Right cardiac atrium (tissue), 5 donors: ENCODE measurements around the gene FRMPD2. TPM values are rescaled to one million over a fixed set of nuclear protein-coding genes. Genes with fewer than 3 reads are reported as not detected.

Experiments used
- ATAC-seq, 2 donors: fragments of 200-7000 bp; cut with Tn5 transposase; one replicate each; pipeline versions ENCODE4 v1.8.0 to v1.9.1; 2020; ENCODE audit warnings: moderate library complexity in 2 of 2, mild to moderate bottlenecking in 1 of 2
- DNase-seq, 3 donors: peaks; one replicate each; pipeline ENCODE4 v3.0.0-alpha.2; 2020
- H3K27ac ChIP-seq: one replicate; pipeline ENCODE4 v1.5.1; 2013; ENCODE audit warnings: mild to moderate bottlenecking, low read length, control low read depth, moderate library complexity
- H3K27me3 ChIP-seq: one replicate; pipeline ENCODE4 v1.6.1; 2013; ENCODE audit not compliant: control insufficient read depth, insufficient read depth
- H3K4me1 ChIP-seq: one replicate; pipeline ENCODE4 v1.6.1; 2013; ENCODE audit warnings: low read length; ENCODE audit not compliant: control insufficient read depth, insufficient read depth
- H3K4me3 ChIP-seq: one replicate; pipeline ENCODE4 v1.5.1; 2013; ENCODE audit warnings: low read length, control low read depth
- H3K9me3 ChIP-seq: one replicate; pipeline ENCODE4 v1.6.1; 2013; ENCODE audit warnings: low read length; ENCODE audit not compliant: control insufficient read depth
- WGBS: extraction: QIAGEN DNeasy Blood & Tissue Kit; methylation state at CpG from one replicate; pipeline ENCODE4 v1.1.7; 2013; 5-methylcytosine and 5-hydroxymethylcytosine counted together
- intact Hi-C, 4 donors: fragments of 100-400 bp; cut with DNase I; formaldehyde crosslinking; loops; one replicate each; pipeline versions ENCODE4 v1.11.0 to v1.14.0; 2022 to 2023
- polyA plus RNA-seq: library from polyadenylated mRNA; stranded (reverse); fragments of 200-250 nt; gene quantifications from one replicate; pipeline ENCODE4 v1.2.3, GENCODE V29; 2013
- total RNA-seq, 4 donors: library from RNA; stranded (reverse); fragmentation: NEBNext Ultra II Directional; extraction: Animal tissue kit (Norgen Biotek cat#: 25700); gene quantifications; one replicate each; pipeline ENCODE4 v1.2.1, GENCODE V29; 2021
- donor health status: healthy with polysubstance abuse.
- donor health status: DM: no; HTN: yes; CAD: no.
- donor health status: DM: no; HTN: no; CAD: no.
- donor health status: DM: no; HTN: yes; CAD: no; lungs with severe emphysema.
- donor health status: DM: yes; HTN: yes; CAD: no.

Gene FRMPD2
- total and polyA plus RNA-seq, 5 donors, result 1.3 to 6.5 (median 4.3) TPM

GRCh38 chr10:48214716-48215485 lies 59.6 kb downstream of the FRMPD2 start:
- 82% methylated on average over 6 of the region's 6 CpGs for WGBS
- H3K27me3 ChIP-seq, result no peaks in the 10 kb centered on the region
- H3K4me3 ChIP-seq, result no peak overlapping the region
- ATAC-seq (no peak), DNase-seq (no peak)
- H3K9me3 ChIP-seq, result no peaks in the 10 kb centered on the region
- H3K4me1 ChIP-seq, result no peaks in the 10 kb centered on the region
- intact Hi-C loops, result no loop called here
- no peak overlapping the region for H3K27ac ChIP-seq

GRCh38 chr10:48213047-48213446 lies 61.4 kb downstream of the FRMPD2 start:
- no peak for DNase-seq
- Histone ChIP-seq H3K9me3 (no peaks in the 10 kb centered on the region), H3K4me1 (no peaks in the 10 kb centered on the region), H3K27me3 (no peaks in the 10 kb centered on the region), H3K27ac (no peak overlapping the region), H3K4me3 (no peak overlapping the region)
- no peak for ATAC-seq
- intact Hi-C loops, result no loop called here
- WGBS, result 42% methylated on average over 1 of the region's 1 CpG

GRCh38 chr10:48211777-48212176 lies 62.7 kb downstream of the FRMPD2 start:
- Histone ChIP-seq H3K27ac (no peak overlapping the region), H3K4me3 (no peak overlapping the region), H3K27me3 (no peaks in the 10 kb centered on the region), H3K4me1 (no peaks in the 10 kb centered on the region), H3K9me3 (no peaks in the 10 kb centered on the region)
- intact Hi-C loops, result no loop called here
- ATAC-seq, result no peak
- DNase-seq, result no peak
- 89% methylated on average over 7 of the region's 7 CpGs for WGBS

- ATAC-seq (no peak), DNase-seq (no peak)
- H3K4me3 ChIP-seq, result no peak overlapping the region
- no peaks in the 10 kb centered on the region for H3K4me1 ChIP-seq
- 91% methylated on average over 5 of the region's 5 CpGs for WGBS
- no peaks in the 10 kb centered on the region for H3K27me3 ChIP-seq
- H3K9me3 ChIP-seq, result no peaks in the 10 kb centered on the region
- no peak overlapping the region for H3K27ac ChIP-seq
- intact Hi-C loops, result no loop called here
Observed at GRCh38 chr10:48210966-48211365, 63.5 kb downstream of the FRMPD2 start.

GRCh38 chr10:48210391-48210790 lies 64.1 kb downstream of the FRMPD2 start:
- no peaks in the 10 kb centered on the region for H3K4me1 ChIP-seq
- intact Hi-C loops, result no loop called here
- WGBS, result 88% methylated on average over 9 of the region's 9 CpGs
- no peak overlapping the region for H3K27ac ChIP-seq
- no peak for ATAC-seq
- no peak overlapping the region for H3K4me3 ChIP-seq
- no peak for DNase-seq
- H3K9me3 ChIP-seq, result no peaks in the 10 kb centered on the region
- no peaks in the 10 kb centered on the region for H3K27me3 ChIP-seq

- ATAC-seq, result no peak
Observed at GRCh38 chr10:48209241-48209640, 65.3 kb downstream of the FRMPD2 start.

GRCh38 chr10:48207853-48208252 lies 66.6 kb downstream of the FRMPD2 start:
- H3K9me3 ChIP-seq, result no peaks in the 10 kb centered on the region
- no peaks in the 10 kb centered on the region for H3K27me3 ChIP-seq
- H3K27ac ChIP-seq, result no peak overlapping the region
- H3K4me1 ChIP-seq, result no peaks in the 10 kb centered on the region
- no peak for DNase-seq
- intact Hi-C loops, result no loop called here
- WGBS, result 76% methylated on average over 5 of the region's 5 CpGs
- no peak for ATAC-seq
- no peak overlapping the region for H3K4me3 ChIP-seq

More at GRCh38 chr10:48209241-48209640, 65.3 kb downstream of the FRMPD2 start:
- Histone ChIP-seq H3K4me3 (no peak overlapping the region), H3K27ac (no peak overlapping the region), H3K9me3 (no peaks in the 10 kb centered on the region), H3K27me3 (no peaks in the 10 kb centered on the region), H3K4me1 (no peaks in the 10 kb centered on the region)
- intact Hi-C loops, result no loop called here
- no peak for DNase-seq
- WGBS, result 79% methylated on average over 2 of the region's 2 CpGs

GRCh38 chr10:48206482-48207250 lies 67.8 kb downstream of the FRMPD2 start:
- no peaks in the 10 kb centered on the region for H3K4me1 ChIP-seq
- ATAC-seq, result no peak
- no peaks in the 10 kb centered on the region for H3K9me3 ChIP-seq

GRCh38 chr10:48205918-48206317 lies 68.6 kb downstream of the FRMPD2 start:
- Histone ChIP-seq H3K27ac (no peak overlapping the region), H3K4me1 (no peaks in the 10 kb centered on the region), H3K9me3 (no peaks in the 10 kb centered on the region), H3K4me3 (no peak overlapping the region), H3K27me3 (no peaks in the 10 kb centered on the region)
- intact Hi-C loops, result no loop called here
- ATAC-seq (no peak), DNase-seq (no peak)
- WGBS, result 92% methylated on average over 4 of the region's 4 CpGs

More at GRCh38 chr10:48206482-48207250, 67.8 kb downstream of the FRMPD2 start:
- intact Hi-C loops, result no loop called here
- DNase-seq, result no peak
- no peak overlapping the region for H3K4me3 ChIP-seq
- H3K27me3 ChIP-seq, result no peaks in the 10 kb centered on the region
- no peak overlapping the region for H3K27ac ChIP-seq
- WGBS, result 78% methylated on average over 6 of the region's 6 CpGs

GRCh38 chr10:48199580-48200377 lies 74.7 kb downstream of the FRMPD2 start:
- Histone ChIP-seq H3K4me1 (no peaks in the 10 kb centered on the region), H3K9me3 (no peaks in the 10 kb centered on the region), H3K27ac (no peak overlapping the region), H3K27me3 (no peaks in the 10 kb centered on the region), H3K4me3 (no peak overlapping the region)
- no peak for DNase-seq
- intact Hi-C loops, result no loop called here
- ATAC-seq, result no peak
- 63% methylated on average over 9 of the region's 9 CpGs for WGBS
